ENCODE measurements around the gene RNF145. TPM values are rescaled to one million over a fixed set of nuclear protein-coding genes. Genes with fewer than 3 reads are reported as not detected.

The RNF145 gene
- total RNA-seq, 1 experiment from 2014 or later: 122 TPM

- Mint-ChIP-seq H3K36me3 (ENCODE audit: insufficient read depth, unreplicated experiment) (peaks cover 100% of the 10 kb centered on the region), H3K4me3 (ENCODE audit: unreplicated experiment) (no peak overlapping the region), H3K9me3 (ENCODE audit: unreplicated experiment) (no peaks in the 10 kb centered on the region), H3K27me3 (ENCODE audit: insufficient read depth, unreplicated experiment) (no peaks in the 10 kb centered on the region), H3K4me1 (ENCODE audit: insufficient read depth, unreplicated experiment) (peaks cover 16% of the 10 kb centered on the region), H3K27ac (ENCODE audit: low read depth, unreplicated experiment) (no peak overlapping the region)
- DNase-seq (ENCODE audit: unreplicated experiment): no peak
- POLR2A ChIA-PET: interaction anchor here (0.8 to 15.4 kb wide), 7 partner anchors 8 to 92 kb away, joined by 3 to 185 read pairs (median 7); partner anchors contain the start of gene RNF145
- BruUV-seq (replicated peaks): no TSS peak
- no peak for TF ChIP-seq CTCF (IDR thresholded peaks at IDR 0.05; ENCODE audit: unreplicated experiment)
- CTCF ChIA-PET: interaction anchor here (0.6 to 3.9 kb wide), 3 partner anchors 13 to 501 kb away, joined by 3 to 11 read pairs (median 4); no protein-coding TSS in a partner anchor
- intact Hi-C loops (cut with micrococcal nuclease): no loop called here
Observed at GRCh38 chr5:159170021-159170420, 39.3 kb downstream of the RNF145 start.

GRCh38 chr5:159166416-159166815 lies 42.9 kb downstream of the RNF145 start:
- Mint-ChIP-seq H3K9me3 (ENCODE audit: unreplicated experiment) (no peaks in the 10 kb centered on the region), H3K4me1 (ENCODE audit: insufficient read depth, unreplicated experiment) (peaks cover 30% of the 10 kb centered on the region), H3K36me3 (ENCODE audit: insufficient read depth, unreplicated experiment) (peaks cover 100% of the 10 kb centered on the region), H3K27ac (ENCODE audit: low read depth, unreplicated experiment) (no peak overlapping the region), H3K4me3 (ENCODE audit: unreplicated experiment) (no peak overlapping the region), H3K27me3 (ENCODE audit: insufficient read depth, unreplicated experiment) (no peaks in the 10 kb centered on the region)
- ChIA-PET POLR2A (interaction anchor here (0.9 to 10.3 kb wide), 6 partner anchors 8 to 40 kb away, joined by 3 to 109 read pairs (median 4); partner anchors contain the start of gene RNF145), CTCF (interaction anchor here (1.4 kb wide), 1 partner anchor 10 kb away, joined by 5 read pairs; no protein-coding TSS in a partner anchor)
- intact Hi-C loops (cut with micrococcal nuclease): no loop called here
- no peak for TF ChIP-seq CTCF (IDR thresholded peaks at IDR 0.05; ENCODE audit: unreplicated experiment)
- DNase-seq (ENCODE audit: unreplicated experiment): no peak
- no TSS peak for BruUV-seq (replicated peaks)

- intact Hi-C loops (cut with micrococcal nuclease): no loop called here
- BruUV-seq (replicated peaks): no TSS peak
- CTCF ChIA-PET: interaction anchor here (0.5 to 2.7 kb wide), 10 partner anchors 8 to 1310 kb away, joined by 3 to 12 read pairs (median 4); no protein-coding TSS in a partner anchor
- no peaks in the 10 kb centered on the region for H3K27me3 Mint-ChIP-seq (ENCODE audit: insufficient read depth, unreplicated experiment)
- POLR2A ChIA-PET: interaction anchor here (0.8 to 3.3 kb wide), 24 partner anchors 8 to 1413 kb away, joined by 3 to 28 read pairs (median 6); partner anchors contain the start of gene UBLCP1
- DNase-seq (ENCODE audit: unreplicated experiment): no peak
- H3K36me3 Mint-ChIP-seq (ENCODE audit: insufficient read depth, unreplicated experiment): peaks cover 100% of the 10 kb centered on the region
- H3K4me3 Mint-ChIP-seq (ENCODE audit: unreplicated experiment): peak overlapping the region; percentile 3
- no peaks in the 10 kb centered on the region for H3K9me3 Mint-ChIP-seq (ENCODE audit: unreplicated experiment)
- peak overlapping the region; percentile 69 for H3K27ac Mint-ChIP-seq (ENCODE audit: low read depth, unreplicated experiment)
- TF ChIP-seq CTCF (IDR thresholded peaks at IDR 0.05; ENCODE audit: unreplicated experiment): no peak
- H3K4me1 Mint-ChIP-seq (ENCODE audit: insufficient read depth, unreplicated experiment): peaks cover 24% of the 10 kb centered on the region
Observed at GRCh38 chr5:159163701-159164046, 45.7 kb downstream of the RNF145 start.

- peaks cover 100% of the 10 kb centered on the region for H3K36me3 Mint-ChIP-seq (ENCODE audit: insufficient read depth, unreplicated experiment)
- POLR2A ChIA-PET: interaction anchor here (0.6 to 3.3 kb wide), 28 partner anchors 7 to 1413 kb away, joined by 3 to 28 read pairs (median 6); partner anchors contain the start of gene UBLCP1
- peak overlapping the region; percentile 69 for H3K27ac Mint-ChIP-seq (ENCODE audit: low read depth, unreplicated experiment)
- H3K27me3 Mint-ChIP-seq (ENCODE audit: insufficient read depth, unreplicated experiment): no peaks in the 10 kb centered on the region
- no peaks in the 10 kb centered on the region for H3K9me3 Mint-ChIP-seq (ENCODE audit: unreplicated experiment)
- intact Hi-C loops (cut with micrococcal nuclease): no loop called here
- peak overlapping the region; percentile 3 for H3K4me3 Mint-ChIP-seq (ENCODE audit: unreplicated experiment)
- CTCF ChIA-PET: interaction anchor here (0.6 to 2.7 kb wide), 9 partner anchors 8 to 1310 kb away, joined by 3 to 12 read pairs (median 4); no protein-coding TSS in a partner anchor
- peaks cover 27% of the 10 kb centered on the region for H3K4me1 Mint-ChIP-seq (ENCODE audit: insufficient read depth, unreplicated experiment)
- DNase-seq (ENCODE audit: unreplicated experiment): peak; percentile 78
- no peak for TF ChIP-seq CTCF (IDR thresholded peaks at IDR 0.05; ENCODE audit: unreplicated experiment)
- BruUV-seq (replicated peaks): no TSS peak
Observed at GRCh38 chr5:159163027-159163700, 46.2 kb downstream of the RNF145 start.
